HG02623 (cell line): ENCODE measurements around the gene PLCB1.
"Not testable (repeated sequence)": the region's sequence is repeated elsewhere in the genome, so short reads cannot be mapped to it uniquely, and the experiment has no call there.

Source experiments
- ATAC-seq: cut with Tn5 transposase; IDR thresholded peaks from one replicate; pipeline ENCODE4 v1.9.1; 2021; ENCODE audit warnings: moderate library complexity; ENCODE audit not compliant: unreplicated experiment

The PLCB1 gene

DNA sequence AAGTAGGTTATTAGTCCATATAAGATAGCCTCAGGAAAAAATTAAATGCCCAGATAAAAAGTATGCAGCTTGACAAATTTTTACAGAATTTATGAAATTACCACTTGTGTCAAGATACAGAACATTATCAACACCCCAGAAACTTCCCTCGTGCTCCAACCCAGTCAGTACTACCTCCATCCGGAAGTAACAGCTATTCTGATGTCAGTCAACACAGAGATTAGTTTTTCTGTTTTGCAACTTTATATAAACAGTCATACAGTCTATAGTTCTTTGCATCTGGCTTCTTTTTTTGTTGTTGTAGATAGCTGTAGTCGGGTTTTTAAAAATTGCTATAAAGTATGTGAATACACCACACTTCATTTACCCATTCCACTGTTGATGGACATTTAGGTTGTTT lies 721.1 kb downstream of the PLCB1 start:
- not testable (repeated sequence) for ATAC-seq

DNA sequence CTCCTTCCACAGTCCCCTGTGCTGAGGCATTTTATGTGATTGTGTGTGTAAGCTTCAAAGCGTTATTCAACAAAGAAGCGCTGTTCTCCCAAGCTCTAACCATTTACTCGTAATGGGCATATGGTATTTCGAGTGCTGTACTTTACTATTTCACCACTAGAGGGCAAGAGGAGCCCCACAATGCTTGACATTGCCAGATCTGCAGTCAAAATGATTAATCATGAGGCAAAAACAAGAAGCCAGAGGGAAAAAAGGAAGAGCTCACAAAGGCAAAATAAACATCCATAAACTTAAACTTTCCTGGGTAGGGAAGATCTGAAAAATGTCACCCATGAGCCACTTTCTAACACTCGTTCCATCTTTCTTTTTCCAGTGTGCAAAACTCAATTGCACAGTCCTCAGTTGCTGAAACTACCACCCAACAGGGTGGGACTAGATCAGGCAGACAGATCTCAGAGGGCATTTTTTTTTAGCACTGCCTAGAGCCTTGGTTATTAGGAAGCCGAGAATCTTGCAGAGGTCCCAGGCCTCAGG lies 721.8 kb downstream of the PLCB1 start:
- peak; percentile 89 for ATAC-seq

DNA sequence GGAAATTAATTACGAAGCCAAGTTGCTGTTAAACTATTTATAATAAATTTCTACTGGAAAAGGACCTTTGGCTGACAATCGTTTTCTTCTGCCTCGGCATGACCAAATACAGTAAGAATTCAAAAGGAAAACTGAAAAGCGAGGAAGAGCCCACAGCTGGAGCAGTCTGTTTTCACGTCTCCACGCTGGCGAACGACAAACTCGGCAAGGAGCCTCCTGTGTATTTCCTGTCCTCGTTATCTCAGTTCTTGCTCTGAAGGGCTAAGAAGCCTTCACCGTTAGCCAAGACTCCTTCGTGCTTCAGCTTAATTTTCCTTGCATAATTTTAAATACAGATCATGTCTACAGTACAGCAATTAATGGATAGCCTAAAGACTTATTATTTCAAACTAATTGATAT lies 722.5 kb downstream of the PLCB1 start:
- ATAC-seq, result no peak

DNA sequence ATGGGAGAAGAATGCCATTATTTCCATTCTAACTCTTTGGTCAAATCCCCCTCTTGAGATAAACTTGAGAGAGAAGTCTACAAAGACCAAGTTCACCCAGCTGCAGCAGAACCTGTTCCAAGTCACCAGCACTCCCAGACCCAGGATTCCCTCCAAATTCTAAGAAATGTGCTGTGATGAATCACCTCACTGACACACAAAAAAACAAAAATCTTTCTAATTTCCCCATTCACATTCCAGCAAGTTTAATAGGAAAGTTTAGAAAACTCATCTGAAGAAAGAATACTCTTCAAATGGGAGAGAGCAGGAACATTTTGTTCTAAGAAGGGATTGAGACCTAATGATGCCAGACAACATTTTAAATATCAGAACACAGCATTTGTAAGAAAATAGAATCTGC lies 723.2 kb downstream of the PLCB1 start:
- no peak for ATAC-seq

DNA sequence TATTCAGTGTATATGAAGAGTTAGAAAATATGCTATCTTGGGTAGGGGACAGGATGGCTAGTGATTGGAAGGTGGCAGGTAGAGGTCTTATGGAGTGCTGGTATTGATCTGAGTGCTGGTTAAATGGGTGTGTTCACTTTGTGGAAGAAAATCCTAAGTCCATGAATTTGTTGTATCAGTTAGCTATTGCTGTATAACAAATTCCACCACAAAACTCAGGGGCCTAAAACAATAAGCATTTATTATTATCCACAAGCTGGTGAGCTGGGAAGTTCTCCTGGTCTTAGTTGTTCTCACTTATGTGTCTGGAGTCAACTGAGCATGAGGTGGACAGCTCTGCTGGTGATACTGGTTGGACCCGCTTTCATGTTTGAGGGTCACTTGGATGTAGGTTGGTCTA lies 724.6 kb downstream of the PLCB1 start:
- no peak for ATAC-seq

DNA sequence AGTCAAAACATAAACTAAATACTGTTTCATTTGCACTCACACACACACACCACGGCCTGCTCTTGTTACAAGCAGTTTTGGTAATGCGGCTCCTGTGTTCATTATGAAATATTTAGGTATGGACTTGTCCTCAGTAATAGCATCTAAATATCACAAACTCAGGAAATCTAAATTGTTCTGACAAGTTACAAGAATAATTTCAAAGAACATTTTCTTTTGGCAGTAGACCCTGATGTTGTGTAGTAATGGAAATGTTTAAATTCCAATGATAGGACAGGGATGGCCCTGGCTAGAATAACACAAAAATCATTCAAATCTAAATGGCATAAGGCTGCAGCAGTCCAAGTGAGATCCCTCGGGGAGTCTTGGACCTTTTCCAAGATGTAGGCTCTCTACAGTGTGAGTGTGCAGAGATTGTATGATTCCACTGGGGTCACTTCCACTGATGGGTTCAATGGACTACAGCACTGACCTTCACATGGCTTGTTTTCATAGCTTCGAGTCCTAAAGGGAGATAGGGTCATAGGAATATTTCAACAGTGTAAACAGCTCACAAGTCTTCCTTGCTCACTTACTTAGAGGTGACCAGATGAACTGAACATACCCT lies 726.2 kb downstream of the PLCB1 start:
- ATAC-seq, result no peak

DNA sequence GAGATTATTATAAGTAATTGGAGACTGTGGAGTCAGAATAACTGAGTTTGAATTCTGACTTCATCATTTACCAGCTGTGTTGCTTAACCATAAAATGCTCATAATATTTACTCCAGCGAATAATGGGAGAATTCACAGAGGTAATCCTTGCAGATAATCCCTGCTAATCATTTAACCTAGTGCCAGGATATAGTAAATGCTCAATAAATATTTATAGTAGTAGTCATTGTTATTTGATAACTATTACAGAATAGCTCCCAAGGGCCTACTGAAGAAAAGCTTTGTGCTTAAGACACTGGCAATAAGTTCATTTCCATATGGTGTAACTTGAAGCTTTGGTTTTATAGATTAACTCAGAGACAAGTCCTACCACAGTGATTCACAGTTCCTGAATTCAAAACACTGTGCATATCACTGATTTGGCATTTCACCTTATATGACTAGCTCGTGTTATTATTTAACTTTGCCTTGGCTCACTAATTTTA lies 728.0 kb downstream of the PLCB1 start:
- peak; percentile 57 for ATAC-seq

DNA sequence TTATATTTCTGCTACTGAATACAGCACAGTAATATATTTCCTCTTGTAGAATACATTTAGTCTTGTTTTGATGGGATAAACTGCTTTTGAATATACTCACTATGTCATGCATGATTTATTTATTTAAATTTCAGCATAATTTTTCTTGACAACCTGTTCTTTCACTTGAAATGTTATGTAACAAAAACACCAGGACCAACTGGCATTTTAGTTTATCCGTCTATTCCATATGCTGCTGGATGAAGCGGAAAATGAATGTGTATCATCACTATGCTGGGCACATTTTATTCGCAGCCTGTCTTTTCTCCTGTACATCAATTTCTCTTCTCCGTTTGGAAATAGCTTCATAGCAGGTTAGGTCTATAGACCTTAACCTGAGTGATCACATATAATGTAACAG lies 730.0 kb downstream of the PLCB1 start:
- no peak for ATAC-seq

DNA sequence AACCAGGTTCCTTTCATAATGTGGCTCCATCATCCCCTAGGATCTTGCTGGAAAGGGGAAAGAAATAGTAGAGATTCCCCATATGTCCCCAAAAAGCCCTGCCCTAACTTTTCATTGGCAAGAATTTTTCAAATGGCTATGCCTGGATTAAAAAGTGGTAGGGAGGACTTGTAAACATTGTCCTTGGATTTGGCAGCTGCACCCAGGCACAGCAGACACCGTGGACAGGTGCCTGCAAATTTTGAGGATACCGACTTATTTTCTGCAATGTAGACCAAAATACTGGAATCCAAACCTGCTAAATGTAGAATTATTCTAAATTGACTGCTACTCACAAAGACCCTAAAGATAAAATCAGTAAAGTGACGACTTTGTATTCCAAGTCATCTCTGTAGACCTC lies 733.6 kb downstream of the PLCB1 start:
- ATAC-seq, result no peak

DNA sequence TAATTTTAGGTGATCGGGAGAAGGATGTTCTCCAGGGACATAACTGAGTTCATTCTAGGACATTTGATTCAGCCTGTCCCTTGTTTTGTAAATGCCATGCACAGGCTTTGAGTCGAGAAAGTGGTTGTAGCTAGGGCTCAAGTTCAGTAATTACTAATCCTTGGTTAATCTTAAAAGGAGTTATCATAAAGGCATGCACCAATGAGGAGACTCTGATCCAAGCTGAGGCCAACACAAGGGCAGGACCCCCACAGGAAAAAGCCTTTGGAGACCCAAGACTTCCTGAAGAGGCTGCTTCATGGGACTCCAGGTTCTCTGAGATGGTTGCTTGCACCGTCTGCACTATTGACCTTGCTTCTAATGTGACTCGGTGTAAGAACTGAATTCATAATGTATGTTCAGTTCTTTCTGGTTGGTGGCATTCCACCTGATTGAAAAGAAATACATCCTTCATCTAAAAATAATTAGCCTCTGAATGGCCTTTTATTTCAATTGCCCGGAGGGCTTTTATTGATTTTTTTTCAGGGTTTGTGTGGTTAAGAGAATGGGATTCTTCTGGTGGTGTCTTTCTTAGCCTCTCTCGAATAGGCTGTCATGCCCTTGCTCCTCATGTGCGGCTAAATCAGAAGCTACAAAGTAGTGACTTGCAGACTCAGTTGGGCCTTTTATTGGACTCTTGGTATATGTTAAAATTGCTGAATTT lies 735.1 kb downstream of the PLCB1 start:
- no peak for ATAC-seq

DNA sequence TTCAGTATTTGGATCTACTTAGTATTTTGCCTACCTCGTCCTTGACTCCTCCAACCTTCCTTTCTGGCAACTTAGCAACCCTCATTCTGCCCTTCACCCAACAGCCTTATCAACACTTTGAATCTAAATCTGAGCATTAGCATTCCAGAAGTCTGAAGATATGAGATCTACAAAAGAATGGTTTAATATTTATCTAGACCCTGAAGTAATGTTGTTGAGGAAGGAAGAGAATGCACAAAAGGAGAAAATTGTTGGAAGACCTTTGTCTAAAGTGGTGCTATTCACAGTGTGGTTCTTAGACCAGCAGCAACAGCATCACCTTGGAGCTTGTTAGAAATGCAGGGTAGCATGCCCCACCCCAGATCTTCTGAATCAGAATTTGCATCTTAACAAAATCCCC lies 738.6 kb downstream of the PLCB1 start:
- no peak for ATAC-seq

DNA sequence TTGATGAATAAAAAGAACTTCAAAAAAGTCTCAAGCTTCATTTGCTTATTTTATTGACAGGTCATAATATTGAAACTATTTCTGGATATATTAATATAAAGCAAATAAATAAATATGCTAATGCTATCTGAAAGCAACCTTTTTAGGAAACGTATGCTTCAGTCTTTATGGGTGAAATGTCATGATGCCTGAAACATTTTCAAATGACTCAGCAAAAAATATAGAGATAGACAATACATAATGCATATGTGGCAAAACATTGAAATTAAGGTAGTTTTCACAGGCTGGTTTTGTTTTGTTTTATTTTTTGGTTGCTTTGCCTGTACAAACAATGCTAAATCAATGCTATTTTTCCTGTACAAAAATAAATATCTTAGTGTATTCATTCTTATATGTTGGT lies 742.4 kb downstream of the PLCB1 start:
- no peak for ATAC-seq

DNA sequence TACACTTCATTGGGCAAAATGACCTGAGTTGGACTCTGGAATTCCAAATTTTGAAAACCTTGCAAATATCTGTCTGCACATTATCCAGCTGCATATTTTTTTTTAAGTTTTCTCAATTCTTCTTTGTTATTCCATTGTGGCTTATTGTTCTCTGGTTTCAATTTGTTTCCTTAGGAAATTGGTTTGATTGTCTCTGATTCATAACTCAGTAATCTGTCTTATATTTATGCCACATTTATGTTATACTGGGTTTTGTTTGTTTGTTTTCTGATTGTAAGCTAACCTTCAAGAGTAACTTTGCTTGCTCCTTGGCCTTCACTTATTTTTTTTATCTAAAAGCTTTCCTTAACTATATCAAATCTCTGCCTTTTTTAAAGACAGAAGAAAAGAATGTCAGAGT lies 743.5 kb downstream of the PLCB1 start:
- no peak for ATAC-seq

DNA sequence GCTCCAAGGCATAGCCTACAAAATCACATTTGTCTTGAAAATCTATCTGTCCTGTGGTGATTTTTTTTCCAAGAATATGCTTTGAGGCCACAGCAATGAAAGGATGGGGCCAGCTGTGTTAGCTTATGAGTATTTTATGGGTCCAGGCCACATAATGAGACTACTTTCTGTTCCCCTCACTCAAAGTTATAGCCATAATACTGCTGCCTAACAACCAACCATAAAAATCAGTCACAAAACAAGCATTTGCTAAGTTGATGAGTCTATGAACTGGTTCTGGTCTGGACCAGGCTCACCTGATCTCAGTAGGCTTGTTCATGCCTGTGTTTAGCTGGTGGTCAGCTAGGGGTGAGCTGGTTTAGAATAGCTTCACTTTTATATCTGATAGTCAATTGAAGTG lies 744.3 kb downstream of the PLCB1 start:
- no peak for ATAC-seq

DNA sequence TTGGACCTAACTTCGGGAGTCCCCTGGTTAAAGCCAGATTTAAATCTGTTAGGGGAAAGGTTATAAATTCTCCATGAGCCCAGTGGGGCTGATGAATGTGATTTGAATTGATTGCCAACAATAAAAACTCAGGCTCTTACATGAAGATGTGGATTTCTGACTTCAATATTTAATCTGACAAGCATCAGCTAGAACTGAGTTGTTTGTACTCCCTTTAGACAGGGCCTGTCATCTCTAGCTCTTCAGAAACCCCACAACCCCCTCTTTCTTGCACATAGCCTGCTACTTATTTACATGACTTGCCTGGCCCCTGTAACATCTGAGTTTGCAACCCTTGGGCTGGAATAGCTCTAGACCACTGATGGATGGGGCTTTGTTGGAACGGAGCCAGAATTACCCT lies 745.2 kb downstream of the PLCB1 start:
- ATAC-seq, result no peak

DNA sequence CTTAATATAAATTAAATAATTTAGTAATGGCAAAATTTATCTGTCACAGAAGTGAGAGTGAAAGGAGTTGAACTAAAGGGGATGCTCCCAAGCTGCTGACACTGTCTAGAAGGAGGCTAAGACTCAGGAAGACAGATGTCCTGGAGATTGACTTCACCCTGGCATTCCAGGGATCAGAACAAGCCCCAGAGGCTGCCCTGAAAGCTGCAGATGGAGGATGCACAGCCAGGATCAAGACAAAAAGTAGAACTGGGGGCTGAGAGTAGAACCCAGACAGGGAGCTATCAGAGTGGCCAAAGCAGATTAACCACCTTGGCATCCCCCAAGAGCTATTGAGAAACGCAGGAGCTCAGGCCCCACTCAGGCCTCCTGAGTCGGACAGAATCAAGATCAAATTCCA lies 747.6 kb downstream of the PLCB1 start:
- no peak for ATAC-seq

DNA sequence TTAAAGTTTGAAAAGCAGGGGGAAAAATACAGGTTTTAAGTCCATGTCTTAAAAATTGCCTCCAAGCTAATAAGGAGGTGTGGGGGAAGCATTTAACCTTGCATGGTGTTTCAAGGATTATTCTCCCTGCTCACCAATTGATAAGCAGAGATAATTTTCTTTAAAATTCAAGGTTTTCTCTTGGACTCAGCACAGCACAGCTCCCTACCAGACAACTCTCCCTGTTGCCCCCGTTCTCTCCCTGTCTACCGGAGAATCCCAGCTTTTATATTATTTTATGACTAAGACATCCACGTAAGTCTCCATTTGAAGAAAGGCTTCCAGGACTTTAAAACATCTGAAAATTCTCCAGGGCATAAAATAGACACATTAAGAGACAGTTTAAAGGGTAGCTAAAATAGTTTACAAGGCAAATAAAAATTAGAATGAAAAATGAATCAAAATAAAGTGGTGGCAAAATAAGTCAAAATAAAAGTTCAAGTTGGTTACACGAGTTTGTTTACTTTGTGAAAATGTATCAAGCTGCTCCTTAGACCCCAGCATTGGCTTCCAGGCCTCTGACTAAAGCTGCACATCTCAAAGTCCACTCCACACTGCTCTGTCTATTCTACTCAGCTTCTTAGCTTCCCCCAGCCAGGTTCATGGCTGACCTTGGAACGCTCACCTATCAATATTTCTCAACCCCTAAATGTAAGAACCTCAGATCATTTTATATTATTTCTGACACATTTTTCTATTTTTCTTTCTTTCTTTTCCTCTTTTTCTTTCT lies 748.2 kb downstream of the PLCB1 start:
- no peak for ATAC-seq

DNA sequence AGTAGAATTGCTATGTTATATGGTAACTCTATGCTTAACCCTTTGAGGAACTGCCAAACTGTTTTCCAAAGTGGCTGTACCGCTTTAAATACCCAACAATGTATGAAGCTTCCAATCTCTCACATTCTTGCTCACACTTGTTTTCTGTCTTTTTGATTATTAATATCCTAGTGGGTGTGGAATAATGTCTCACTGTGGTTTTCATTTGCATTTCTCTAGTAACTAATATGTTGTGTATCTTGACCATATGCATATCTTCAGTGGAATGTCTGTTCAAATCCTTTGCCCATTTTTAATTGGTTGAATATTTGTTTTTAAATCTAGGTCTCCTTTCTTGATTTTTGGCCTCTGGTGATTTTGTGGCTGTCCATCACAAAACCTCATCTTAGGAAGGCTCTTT lies 759.0 kb downstream of the PLCB1 start:
- no peak for ATAC-seq

DNA sequence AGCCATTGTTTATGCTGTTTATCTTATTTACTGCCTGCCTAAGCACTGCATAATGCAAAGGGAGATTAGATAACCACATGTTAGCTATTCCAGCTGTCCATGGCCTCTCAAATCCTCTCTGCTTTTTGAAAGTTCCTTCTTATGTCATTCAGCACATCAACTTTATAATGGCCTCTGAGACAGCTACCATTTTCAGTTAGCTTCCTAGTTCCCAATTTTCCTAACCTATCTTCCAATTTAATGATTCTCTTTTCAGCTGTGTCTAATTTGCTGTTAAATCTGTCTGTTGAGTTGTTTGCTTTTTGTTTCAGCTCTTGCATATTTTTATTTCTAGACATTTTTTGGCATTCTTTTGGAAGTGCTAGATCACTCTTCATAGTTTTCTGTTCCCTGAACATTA lies 763.4 kb downstream of the PLCB1 start:
- no peak for ATAC-seq

DNA sequence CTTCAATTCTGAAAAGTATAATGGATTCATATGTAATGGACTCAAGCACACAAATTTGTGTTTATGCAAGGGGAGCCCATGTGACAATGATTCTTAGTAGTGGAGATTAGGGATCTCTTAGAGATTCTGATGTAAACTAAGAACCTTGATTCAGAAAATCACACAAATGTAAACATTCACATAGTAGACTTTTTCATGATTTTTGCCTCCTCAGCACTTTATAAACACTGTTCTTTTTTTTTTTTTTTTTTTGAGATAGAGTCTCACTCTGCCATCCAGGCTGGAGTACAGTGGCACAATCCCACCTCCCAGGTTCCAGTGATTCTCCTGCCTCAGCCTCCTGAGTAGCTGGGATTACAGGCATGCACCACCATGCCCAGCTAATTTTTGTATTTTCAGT lies 766.8 kb downstream of the PLCB1 start:
- ATAC-seq, result no peak

DNA sequence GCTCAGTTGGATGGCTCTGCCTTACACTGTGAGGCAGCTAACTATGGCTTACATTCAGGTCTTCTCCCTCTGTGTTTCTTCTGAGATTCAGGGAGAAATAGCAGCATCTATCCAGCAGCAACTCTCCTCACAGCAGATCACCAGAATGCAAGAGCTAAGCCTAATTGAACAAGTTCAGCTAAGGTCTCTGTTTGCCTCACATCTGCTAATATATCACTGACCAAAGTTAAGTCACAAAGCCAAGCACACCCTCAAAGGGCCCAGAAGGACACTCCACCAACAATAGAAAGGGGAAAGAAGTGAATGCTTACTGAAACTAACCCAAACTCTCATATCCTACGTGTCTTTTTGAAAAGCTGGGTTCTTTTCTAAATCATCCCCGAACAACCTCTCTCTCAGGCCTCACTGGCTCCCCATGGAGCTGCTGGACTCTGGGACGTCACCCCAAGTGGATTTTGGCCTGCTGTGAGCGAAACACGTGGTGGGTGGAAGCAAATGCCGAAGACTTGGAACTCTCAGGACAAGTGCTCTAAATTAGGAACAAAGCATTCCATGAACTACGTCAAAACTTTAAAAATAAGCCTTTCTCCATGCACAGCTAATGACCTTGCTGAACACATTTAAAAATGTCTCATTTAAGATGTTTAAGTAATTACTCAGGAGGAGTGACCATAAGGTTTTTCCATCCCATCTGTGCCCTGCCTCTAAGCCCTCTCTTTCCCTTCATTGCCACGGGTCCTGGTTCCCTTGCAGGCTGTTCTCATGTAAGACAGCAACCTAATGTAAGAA lies 769.4 kb downstream of the PLCB1 start:
- ATAC-seq, result no peak
